ENCODE results near the gene TNNT2.

The TNNT2 gene

DNA sequence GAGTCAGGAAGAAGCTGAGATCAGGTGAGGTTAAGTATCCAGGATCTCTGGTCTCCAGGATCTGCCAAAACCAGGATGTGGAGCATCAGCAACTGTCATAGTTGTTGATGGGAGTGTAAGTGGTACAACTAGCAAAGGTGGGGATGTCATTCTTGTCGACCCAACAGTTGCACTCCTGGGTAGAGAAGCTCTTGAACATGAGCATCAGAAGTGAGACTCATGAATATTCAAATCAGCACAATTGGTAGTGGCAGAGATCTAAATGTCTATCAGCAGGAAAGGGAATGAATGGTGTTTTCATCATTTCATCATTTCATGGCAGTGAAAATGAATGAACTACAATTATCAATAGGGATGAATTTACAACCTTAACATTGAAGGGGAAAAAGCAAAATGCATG, 25.9 kb upstream of the TNNT2 start:
- no peak for DNase-seq (ENCODE audit: low read depth)

DNA sequence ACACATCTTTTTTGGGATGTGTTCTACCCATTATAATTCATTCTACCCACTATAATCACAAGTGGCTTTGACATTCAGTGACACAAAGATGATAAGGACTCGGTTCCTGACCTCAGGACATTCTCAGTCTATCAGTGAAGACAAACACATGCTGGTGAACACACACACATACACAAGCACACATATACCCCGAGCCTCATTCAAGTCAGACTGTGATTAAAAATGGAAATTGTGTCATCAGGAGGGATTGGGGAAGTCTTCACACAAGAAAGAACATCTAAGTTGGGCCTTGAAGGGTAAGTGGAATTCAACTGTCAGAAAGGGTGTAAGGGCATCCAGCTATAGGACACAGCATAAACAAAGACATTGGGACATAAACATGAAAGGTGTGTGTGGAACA, 24.2 kb upstream of the TNNT2 start:
- DNase-seq (ENCODE audit: low read depth) = no peak

DNA sequence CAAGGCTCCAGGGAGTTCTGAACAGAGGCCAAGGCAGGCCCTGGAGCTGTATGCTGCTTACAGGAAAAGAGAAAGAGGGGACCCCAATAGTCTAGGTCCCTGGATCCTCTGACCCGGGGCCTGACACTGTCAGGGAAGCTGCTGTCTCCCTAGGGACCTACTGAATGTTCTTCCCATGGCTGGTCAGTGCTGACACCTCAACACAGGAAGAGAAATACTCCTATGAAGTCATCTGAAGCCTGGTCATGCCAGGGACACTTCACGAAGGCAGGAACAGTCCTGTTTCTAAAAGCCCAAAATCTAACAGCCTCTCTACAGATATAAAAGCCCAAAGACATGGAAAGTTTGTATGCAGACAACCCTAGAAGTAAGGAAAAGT, 23.4 kb upstream of the TNNT2 start:
- DNase-seq (ENCODE audit: low read depth) = no peak

DNA sequence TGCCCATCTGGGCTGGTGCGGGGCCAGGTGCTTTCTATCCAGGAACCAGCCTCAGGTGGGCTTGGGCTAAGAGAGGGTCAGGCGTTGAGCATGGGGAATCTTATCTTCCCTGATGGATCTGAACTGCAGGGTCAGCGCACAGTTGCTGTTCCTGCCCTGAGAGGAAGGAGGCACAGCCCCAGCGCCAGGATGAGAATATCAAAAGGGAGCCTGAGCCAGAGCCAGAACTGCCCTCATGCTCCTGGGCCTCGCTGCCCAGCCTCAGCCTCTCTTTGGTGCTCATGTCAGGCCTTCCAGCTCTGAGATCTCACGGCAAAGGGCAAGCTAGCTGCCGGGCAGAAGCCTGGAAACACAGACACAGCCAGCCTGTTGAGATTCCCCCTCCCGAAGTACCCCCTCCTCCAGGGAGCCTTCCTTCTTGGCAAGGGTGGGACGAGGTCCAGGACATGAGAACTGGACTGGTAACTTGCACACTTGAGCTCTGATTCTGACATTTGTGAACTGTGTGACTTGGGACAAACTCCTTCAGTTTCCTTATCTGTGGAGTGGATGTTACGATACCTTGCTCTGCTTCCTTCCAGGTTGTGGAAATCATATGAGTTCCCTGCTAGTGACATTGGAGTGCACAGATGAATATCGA, 22.9 kb upstream of the TNNT2 start:
- DNase-seq (ENCODE audit: low read depth) = no peak

DNA sequence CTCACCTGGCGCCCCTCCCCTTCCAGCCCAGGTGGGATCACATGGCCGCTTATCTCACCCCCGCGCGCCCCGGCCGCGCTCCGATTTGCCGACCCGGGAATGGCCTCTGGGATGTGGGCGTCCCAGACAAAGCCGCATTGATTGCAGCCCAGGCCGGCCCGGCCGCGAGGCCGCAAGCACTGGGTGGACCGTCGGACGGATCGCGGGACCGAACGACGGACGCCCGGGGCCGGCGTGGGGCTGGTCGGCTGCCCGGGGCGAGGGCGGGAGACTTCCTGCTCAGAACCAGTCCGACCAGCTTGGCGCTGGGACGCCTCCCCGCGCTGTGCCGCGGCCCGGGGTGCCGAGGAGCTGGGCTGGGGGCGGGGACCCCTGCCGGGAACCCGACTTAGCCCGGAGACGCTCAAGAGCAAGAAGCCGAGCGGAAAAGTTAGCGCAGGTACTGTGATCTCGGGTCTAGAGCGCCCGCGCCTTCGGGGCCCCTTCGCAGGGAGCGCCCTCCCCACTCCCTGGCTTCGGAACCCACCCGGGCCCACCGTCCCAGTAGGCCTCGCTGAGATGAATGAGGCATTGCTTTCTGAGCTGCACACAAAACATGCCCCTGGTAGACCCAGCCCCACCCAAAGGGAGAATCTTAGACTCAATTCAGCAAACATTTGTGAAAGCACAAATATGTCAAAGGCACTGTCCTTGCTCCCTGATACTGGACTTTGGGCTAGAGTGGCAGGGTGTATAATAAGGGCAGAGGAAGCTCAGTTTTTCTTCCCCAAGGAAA, 22.1 kb upstream of the TNNT2 start:
- no peak for DNase-seq (ENCODE audit: low read depth)

DNA sequence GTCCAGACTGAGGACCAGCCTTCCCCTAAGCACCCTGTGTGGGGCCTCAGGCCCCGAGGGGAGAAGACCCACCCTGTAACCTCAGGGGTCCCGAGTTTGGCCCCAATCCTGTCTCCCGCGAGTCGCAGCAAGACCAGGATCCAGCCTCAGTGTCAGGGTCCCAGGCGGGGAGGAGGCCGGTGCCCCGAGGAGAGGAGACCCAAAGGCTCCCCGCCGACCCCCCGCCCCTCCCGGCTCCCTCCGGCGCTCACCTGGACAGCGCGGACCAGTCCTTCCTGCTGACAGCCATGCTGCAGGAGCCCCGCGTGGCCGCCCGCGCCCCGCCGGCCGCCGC, 21.5 kb upstream of the TNNT2 start, which contains the start of gene LAD1:
TSS of gene LAD1 (minus strand) at position 307 of the 334 bp plus-strand sequence. CDS start at position 289, 18 bp downstream.
- no peak for DNase-seq (ENCODE audit: low read depth)

DNA sequence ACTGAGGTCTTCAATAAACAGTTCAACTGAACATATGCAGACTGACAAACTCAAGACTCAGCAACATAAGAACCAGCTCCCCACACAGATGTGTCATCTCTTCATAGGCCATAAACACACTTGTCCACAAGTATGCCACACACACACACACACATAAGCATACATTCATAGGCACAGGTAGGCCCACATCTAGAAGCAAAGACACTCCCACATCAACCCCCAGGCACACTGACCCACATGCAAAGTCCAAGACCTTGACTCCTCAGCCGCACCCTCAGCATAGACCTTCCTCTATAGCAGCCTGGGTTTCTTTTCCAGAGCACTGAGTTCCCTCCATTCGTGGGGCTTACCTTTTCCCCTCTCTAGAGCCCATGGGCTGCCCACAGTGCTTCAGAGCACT, 20.2 kb upstream of the TNNT2 start:
- no peak for DNase-seq (ENCODE audit: low read depth)

DNA sequence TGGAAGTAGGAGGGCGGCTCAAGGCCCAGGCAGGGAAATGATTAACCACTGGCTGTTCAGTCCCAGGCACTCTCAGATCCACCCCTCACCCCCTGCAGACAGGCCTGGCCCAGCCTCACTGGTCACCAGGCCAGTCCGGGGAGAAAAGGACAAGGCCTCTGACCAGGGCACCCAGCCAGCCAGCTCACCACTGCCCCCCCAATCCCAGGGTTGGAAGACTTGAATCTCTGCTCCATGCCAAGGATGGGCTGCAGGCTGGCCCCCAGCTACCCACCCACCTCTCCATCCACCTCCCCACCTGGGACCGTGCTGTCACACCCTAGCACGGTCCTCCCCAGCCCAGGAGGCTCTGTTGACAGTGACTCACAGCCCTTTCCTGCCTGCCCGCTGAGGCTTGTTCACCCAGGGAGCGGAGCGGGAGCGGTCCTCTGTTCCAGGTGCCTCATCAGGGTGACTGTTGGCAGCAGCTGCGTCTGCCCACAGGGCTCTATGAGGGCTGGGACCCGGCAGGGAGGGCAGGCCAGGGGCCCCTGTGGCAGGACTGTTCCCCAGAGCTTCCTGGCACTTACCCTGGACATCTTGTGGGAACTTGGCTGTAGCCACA, 19.5 kb upstream of the TNNT2 start:
- no peak for DNase-seq (ENCODE audit: low read depth)

DNA sequence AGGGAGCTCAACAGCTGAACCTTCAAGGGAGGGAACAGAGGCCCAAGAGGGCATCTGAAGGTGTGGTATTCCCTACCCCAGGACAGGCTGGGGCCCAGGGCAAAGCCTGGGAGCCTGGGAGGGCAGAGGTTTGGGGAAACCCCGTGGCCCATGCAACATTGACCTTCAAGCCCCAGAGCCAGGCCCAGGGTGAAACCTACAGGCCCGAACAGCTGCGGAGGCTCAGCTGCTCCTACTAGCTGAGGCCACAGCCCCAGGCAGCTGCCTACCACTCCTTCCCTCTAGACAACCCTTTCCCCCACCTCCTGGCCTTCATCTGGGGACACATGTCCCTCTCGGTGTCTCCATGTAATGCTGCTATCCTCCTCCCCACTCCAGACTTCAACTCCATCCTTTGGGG, 18.5 kb upstream of the TNNT2 start:
- DNase-seq (ENCODE audit: low read depth) = no peak

DNA sequence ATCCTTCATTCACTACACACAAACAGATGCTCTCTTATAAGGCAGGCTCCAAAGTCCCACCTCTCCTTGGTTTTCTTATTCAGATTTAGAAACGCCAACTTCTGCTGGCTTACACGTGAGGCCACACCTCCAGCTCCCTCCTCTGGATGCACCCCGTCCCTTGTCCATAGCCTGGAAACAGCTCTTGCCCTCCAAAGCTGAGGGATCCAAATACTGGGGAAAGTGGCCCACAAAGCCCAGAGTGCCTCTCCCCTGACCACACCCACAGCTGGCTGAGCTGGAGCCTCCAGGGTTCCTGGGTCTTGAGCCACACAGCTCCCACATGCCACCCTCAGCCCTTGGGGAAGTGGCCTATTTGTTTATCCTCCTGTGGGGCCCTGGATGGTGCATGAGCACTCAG, 17.1 kb upstream of the TNNT2 start:
- DNase-seq (ENCODE audit: low read depth) = no peak

DNA sequence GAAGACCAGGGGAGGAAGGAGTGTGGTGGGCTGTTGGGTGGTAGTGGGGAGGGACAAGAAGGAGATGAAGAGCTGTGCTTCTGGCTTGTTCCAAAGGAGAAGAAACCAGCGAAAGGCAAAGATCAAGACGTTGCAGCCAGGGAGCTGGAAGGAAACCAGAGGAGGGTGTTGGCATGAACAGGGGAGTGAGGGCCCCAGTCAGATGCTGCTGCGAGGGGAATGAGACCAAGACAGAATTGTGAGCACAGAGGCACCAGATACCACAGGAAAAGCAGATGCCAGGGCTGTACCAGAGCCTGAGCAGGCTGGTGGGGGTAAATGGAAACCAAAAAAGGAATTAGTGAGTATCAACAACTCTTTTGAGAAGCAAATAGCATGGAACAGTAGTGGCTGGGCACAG, 15.6 kb upstream of the TNNT2 start:
- DNase-seq (ENCODE audit: low read depth) = no peak

DNA sequence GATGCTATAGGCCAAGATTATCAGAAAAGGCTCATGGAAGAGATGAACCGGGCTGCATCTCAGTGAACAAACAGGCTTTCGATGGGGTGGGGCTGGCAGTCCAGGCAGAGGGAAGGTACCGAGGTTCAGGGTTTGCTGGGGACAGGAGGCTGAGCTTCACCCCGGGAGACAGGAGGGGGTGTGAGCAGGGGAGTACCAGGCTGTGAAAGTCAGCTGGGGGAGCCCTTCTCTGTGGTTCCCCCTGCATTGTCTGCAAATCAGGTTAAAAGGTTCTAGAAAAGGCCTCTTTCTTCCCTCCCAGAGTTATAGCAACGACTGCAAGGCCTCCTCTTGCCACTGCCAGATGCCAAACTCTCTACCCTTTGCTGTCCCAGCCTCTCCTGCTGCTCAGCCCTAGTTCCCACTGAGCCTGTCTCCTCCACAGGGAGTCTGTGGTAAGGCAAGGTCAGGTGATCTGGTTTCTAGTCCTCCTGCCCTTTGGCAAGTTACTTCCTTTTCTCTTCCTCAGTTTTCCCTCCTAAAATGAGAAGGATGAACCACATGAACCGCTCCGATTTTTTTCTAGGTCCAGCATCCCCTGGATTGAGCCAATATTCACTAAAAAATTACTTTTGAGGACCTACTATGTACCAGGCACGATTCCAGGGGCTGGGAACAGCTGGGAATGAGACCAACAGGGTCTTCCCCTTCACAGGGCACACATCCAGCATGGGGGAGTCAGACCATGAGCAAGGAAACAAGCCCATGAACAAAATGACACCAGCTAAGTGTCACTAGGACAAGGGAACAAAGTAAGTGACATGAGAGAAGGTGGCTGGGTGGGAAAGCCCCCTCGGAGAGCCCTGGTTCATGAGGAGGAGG, 14.4 kb upstream of the TNNT2 start:
- no peak for DNase-seq (ENCODE audit: low read depth)

DNA sequence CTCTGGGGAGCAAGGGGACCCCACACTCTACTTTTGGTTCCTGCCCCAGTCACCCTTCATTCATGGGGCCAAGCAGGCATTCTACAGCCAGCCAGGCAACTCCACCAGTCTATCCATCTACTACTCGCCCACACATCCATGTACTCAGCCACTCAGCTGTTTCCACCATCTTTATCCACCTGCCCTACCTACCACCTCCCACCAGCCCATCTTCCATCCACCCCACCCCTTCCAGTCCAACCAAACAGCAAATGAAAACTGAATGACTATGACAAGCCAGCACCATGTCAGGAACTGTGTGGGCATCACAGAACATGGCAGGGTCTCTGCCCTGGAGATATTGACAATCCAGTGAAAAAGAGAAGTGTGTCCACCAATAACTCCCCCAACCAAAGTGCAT, 13.7 kb upstream of the TNNT2 start:
- no peak for DNase-seq (ENCODE audit: low read depth)

DNA sequence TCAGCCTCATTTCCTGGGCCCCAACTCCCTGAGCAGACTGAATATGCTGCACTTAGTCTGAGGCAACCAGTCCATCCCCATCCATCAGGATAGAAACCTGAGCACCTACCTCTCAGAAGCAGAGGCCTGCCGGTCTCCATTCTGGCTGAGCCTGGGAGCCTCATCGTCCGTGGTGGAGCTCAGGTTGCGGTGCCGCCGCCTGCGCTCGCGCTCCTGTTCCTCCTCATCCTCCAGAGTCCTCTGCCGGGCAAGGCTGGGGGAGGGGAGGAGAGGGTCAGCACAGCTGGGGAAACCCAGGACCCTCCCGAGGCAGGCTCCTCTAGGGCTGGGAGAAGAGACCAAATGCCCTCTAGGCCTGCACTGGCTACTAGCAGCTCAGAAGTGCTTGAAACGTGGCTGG, 11.6 kb upstream of the TNNT2 start:
- no peak for DNase-seq (ENCODE audit: low read depth)

DNA sequence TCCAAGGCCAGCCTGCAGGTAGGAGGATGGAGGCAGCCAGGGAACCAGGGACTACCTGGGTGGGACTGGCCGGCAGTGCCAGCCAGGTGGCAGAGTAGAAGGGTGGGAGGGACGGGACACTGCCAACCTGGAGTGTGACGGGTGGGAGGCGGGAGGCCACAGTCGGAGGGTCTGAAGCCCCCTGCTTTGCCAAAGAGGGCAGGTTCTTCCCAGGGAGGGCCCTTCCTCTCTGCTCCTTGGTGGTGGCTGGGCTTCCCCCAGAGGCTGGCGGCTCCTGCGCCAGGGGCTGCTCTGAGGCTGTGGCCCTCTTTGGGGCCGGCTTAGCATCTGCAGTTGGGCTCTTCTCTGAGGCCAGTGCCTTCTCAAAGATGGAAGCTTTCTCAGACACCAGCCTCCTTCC, 8.7 kb upstream of the TNNT2 start:
- DNase-seq (ENCODE audit: low read depth) = no peak

DNA sequence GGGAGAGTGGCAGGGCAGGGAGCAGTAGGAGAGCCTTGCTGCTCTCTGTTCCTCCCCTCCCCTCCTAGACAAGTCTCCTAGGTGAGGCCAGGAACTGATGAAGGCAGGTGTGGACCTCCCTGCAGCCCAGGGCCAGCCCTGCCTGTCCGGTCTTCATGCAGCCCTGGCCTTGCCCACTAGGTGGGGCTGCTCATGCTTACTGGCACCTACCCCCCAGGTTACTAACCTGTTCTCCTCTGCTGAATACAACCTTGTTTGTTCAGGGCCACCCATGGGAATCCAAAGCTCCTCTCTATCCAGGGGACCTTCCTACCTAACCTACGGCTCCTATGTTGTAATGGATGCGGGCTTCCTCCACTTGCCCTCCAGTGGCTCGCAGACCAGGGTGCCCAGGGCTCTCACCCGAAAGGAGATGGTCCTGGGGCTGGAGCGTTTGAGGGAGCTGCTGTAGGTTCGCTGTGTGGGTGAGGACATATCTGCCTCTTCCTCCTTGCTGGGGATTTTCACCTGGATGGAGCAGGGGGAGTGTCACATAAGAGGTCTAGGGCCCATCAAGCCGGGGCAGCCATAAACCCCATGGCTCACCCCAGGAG, 7.9 kb upstream of the TNNT2 start:
- DNase-seq (ENCODE audit: low read depth) = peak; percentile 12

DNA sequence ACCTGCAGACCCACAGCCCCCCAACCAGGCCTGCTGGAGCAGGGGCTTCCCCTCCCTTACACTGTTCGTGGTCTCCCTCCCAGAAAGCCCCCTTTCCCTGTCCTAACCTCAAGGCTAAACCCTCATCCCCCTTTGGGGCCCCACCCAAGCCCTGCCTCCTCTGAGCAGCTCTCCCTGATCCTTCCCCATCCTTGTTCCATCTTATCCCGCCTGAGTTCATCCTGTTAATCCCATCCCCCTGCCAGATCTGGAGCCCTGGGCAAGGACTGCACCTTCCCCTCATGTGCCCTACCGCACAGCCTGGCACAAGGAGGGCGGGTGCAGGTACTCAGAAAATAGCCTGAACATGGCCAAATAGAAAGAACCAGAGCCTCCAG, 6.9 kb upstream of the TNNT2 start:
- no peak for DNase-seq (ENCODE audit: low read depth)

DNA sequence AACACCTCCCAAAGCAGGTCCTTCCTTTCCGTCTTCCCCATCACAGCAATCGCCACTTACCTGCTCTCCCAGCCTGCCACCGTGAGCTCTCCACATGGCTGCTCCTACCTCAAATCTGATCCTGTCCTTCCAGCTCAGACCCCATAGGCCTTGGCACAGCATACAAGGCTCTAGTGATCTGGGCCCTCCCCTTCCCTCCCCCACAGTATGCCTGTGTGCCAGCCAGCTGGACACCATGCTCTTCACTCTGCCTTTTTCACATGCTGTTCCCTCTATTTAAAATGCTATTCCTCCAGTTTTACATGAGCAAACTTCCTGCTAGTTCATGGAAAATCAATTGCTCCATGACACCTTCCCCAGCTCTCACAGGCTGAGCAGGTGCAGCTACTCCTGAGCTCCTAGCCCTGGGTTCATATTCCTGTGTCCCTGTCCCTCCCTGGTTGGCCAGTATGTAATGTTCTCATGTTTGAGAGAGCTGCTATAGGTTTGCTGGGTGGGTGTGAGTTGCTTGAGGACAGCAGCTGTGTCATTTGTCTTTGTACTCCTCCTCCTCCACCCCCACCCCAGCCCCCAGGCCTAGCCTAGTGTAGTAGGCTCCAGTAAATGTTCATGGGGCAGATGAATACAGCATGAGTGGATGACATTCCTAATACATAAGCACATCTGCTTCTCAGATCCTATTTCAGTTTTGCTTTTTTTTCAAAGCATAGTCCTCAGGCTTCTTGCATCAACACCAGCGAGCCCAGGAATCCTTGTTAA, 6.3 kb upstream of the TNNT2 start:
- DNase-seq (ENCODE audit: low read depth) = no peak

DNA sequence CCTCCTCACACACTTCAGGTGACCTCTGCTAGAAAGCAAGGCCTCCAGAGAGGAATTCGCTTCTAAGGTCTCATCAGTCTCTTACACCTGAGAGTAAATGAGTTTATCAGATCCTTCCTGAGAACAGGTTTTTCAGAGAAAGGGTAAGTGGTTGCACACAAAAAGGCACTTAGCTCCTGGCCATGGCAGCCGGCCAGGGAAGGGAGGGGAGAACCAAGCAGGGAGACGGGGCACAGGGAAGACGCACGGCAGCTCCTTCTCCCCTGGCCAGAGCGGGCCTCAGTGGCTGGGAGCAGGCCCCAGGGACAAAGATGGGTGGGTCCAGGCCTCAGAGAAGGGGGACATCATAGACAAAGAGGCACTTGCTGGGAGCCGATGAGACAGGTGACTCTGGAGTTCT, 3.6 kb upstream of the TNNT2 start:
- no peak for DNase-seq (ENCODE audit: low read depth)

DNA sequence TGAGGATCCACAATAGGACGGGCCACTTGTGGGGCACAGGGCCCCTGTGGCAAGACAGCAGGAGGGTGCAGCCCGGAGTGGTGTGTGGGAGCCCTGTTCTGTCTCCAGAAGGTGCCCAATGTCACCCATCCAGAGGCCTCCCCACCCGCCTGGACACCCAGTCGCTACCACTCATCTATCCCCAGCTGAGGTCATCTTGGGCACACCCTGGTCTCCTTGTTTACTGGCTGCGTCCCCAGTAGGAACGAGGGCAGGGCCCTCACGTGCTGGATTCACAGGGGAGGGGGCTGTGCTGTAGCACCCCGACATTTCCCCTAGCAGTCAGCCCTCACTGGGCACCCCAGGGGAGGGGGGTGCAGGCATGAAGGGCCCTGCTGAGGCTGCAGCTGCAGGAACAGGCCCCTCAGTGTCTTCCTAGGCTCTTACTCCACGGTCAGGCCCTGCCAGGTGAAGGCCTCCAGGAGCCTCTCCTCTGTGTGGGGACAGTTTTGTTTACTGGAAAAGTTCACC, 2.3 kb upstream of the TNNT2 start:
- no peak for DNase-seq (ENCODE audit: low read depth)

DNA sequence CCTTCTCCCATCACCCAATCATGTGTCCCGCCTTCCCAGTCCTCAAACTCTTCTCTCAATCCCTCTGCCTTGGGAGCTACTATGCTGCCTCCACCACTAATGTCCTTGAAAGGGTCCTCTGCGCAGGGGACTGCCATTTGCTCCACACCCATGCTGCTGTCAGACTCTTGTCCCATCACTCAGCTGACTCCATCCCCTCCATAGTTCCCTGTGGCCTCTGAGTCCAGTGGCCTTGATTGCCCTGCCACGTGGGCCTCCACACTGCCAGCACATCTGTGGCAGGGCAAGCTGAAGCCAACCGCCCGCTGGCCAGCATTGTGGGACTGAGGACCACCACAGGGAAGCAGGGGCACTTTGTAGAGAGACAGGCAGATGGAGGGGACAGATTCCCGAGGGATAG, 1.3 kb upstream of the TNNT2 start:
- no peak for DNase-seq (ENCODE audit: low read depth)

Data from T follicular helper cell (primary cell).